Measurements from ENCODE around the gene MAP3K19.
"Not testable (repeated sequence)": the region's sequence is repeated elsewhere in the genome, so short reads cannot be mapped to it uniquely, and the experiment has no call there.

MAP3K19 gene, protein sequence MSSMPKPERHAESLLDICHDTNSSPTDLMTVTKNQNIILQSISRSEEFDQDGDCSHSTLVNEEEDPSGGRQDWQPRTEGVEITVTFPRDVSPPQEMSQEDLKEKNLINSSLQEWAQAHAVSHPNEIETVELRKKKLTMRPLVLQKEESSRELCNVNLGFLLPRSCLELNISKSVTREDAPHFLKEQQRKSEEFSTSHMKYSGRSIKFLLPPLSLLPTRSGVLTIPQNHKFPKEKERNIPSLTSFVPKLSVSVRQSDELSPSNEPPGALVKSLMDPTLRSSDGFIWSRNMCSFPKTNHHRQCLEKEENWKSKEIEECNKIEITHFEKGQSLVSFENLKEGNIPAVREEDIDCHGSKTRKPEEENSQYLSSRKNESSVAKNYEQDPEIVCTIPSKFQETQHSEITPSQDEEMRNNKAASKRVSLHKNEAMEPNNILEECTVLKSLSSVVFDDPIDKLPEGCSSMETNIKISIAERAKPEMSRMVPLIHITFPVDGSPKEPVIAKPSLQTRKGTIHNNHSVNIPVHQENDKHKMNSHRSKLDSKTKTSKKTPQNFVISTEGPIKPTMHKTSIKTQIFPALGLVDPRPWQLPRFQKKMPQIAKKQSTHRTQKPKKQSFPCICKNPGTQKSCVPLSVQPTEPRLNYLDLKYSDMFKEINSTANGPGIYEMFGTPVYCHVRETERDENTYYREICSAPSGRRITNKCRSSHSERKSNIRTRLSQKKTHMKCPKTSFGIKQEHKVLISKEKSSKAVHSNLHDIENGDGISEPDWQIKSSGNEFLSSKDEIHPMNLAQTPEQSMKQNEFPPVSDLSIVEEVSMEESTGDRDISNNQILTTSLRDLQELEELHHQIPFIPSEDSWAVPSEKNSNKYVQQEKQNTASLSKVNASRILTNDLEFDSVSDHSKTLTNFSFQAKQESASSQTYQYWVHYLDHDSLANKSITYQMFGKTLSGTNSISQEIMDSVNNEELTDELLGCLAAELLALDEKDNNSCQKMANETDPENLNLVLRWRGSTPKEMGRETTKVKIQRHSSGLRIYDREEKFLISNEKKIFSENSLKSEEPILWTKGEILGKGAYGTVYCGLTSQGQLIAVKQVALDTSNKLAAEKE (N-terminal part only)

DNA sequence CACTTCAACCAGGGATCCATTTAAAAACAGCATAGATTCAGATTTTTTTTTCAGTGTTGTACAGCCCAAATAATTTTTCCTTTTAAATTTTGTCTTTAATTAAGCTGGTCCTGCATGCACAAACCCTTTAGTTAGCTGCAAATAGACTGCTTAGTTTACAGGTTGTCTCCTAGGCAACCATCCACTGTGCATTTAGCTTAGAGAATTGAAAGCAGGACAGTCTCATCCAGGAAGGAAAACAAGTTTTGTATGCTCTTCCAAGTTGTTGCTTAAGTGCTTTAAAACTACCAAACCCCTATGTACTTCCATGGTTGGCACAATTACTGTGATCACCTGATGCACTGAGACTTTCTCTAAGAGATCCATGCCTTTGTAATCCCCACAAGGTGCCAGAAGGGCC lies at the start of gene MAP3K19:
MAP3K19 (minus strand) TSS at position 148 of the 400 bp plus-strand sequence. CDS start 22,800 bp downstream, outside the sequence.
- in situ Hi-C loops (cut with HindIII; ENCODE audit: low sequenced_read_pairs) = loop anchor here (5.0 to 25.0 kb wide), 2 partner anchors 45 to 415 kb away; no protein-coding TSS in a partner anchor

DNA sequence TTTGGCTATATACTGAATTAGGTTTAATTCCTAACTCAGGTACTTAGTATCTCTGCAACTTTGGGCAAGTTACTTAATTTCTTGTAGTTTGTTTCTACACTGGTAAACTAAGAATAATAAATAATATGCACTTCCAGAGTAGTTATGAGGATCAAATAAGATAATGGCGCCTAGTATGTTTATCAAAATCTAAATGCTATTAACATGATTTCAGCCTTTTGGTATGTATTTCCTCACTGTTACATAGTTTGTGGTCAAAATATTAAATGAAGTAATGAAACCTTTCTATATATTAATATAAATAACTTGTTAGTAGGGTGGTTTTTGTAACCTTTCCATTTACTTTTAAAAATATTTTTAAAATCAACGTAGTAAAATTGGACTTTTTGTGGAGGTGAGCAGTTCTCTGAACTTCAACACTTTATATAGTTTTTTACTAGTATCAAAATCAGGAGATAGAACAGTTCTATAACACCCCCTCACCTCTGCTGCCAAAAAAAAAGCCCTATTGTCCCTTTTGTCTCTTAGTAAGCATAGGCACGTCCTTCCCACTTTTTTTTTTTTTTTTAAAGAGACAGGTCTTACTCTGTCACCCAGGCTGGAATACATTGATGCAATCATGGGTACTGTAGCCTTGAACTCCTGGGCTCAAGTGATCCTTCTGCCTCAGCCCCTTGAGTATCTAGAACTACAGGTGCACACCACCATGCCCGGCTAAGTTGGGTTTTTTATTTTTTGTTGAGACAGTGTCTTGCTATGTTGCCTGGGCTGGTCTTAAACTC lies 49.6 kb upstream of the MAP3K19 start:
- in situ Hi-C loops (cut with HindIII; ENCODE audit: low sequenced_read_pairs) = no loop called here

DNA sequence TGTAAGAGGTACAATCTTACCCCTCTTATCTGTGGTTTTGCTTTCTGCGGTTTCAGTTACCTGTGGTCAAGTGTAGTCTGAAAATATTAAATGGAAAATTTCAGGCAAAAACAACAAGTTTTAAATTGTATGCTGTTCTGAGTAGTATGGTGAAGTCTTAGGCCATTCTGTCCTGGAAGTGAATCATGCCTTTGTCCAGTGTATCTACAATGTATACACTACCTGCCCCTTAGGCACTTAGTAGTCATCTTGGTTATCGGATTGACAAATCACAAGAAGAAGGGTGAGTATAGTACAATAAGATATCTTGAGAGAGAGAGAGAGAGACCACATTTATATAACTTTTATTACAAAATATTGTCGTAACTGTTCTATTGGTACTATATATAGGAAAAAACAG lies 48.3 kb upstream of the MAP3K19 start:
- in situ Hi-C loops (cut with HindIII; ENCODE audit: low sequenced_read_pairs) = no loop called here

DNA sequence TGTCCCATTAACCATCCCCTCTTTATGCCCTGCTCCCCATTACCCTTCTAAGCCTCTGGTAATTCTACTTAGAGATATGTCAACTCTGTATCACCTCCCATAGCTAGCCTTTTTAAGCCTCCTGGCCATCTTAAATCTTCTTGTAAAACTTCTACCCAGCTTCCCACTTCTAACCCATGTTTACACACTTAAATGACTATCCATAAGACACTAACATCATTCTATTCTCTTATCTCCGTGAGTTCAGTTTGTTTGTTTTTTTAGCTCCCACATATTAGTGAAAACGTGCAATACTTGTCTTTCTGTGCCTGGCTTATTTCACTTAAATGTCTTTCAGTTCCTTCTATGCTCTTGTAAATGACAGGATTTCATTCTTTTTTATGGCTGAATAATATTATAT lies 47.3 kb upstream of the MAP3K19 start:
- in situ Hi-C loops (cut with HindIII; ENCODE audit: low sequenced_read_pairs) = no loop called here

DNA sequence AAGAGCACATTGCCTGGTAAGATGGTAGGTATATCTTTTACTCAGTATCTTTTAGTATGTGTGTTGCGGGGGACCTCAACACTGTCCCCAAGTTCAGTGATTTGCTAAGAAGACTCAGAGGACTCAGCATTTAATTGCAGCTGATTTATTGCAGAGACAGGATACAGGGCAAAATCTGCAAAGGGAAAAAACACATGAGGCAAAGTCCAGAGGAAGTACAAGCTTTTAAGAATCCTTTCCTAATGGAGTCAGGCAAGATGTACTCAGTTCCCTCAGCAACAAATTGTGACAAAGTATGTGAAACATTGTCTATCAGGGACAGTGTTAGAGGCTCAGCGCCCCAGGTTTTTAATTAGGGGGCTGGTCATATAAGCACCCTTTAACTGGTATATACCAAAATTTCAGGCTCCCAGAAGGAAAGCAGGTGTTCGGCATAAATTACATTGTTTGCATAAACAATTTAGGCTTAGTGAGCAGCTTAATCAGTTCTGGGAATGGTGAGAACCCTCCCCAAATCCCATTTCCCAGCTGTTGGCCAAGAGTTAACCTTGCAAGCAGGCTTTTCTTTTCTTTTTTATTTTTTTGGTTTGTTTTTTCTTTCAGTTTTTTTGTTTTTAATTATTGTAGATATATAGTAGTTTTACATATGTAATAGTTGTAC lies 46.6 kb upstream of the MAP3K19 start:
- in situ Hi-C loops (cut with HindIII; ENCODE audit: low sequenced_read_pairs) = no loop called here

DNA sequence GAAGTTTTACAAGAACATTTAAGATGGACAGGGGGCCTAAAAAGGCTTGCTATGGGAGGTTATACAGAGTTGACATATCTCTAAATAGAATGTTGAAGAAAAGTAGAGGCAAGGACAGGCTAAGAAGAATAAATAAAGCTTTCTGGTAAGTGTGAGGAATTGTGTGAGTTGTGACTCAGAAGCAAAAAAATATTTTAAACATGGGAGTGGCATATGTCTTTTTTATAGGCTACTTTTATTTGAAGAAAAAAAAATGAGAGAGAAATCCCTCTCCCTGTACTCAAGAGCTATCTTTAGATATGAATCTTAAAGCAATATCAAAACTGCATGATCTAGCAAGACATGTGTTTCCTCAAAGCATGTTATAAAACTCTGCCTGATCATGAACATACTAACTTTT lies 45.9 kb upstream of the MAP3K19 start:
- in situ Hi-C loops (cut with HindIII; ENCODE audit: low sequenced_read_pairs) = no loop called here

DNA sequence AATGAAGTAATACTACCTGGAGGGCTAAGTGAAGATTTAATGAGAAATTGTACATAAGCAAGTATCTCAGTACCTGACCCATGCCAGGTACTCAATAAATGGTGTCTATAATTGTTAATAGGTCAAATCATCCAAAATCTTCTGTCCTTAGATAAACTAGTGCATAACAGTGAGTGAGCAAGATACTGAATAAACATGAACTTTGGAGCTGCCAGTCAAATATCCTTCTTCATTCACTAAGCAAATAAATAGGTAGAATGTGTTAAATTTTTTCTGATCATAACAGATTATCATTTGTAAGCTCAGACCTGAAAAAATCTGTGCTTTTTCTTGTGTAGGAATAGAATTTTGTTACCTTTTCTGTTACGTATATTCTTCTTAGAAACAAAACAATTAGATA lies 44.4 kb upstream of the MAP3K19 start:
- in situ Hi-C loops (cut with HindIII; ENCODE audit: low sequenced_read_pairs) = no loop called here

DNA sequence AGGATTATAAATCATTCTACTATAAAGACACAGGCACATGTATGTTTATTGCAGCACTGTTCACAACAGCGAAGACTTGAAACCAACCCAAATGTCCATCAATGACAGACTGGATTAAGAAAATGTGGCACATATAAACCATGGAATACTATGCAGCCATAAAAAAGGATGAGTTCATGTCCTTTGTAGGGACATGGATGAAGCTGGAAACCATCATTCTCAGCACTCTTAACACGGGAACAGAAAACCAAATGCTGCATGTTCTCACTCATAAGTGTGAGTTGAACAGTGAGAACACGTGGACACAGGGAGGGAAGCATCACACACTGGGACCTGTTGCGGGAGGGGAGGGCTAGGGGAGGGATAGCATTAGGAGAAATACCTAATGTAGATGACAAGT lies 42.4 kb upstream of the MAP3K19 start:
- in situ Hi-C loops (cut with HindIII; ENCODE audit: low sequenced_read_pairs) = not testable (repeated sequence)

DNA sequence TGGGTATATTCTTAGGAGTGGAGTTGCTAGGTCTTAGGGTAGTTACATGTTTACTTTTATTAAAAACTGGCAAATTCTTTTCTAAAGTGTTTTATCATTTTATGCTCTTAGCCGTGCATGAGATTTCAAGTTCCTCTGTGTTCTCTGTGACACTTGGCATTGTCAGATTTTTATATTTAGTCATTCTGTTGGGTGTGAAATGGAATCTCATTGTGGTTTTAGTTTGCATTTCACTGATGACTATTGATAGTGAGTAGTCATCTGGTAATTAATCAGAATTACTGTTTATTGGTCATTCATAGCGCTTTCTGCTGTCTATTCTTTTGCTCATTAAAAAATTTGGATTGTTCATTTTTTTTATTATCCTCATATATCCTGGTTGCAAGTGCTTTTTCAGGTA lies 39.0 kb upstream of the MAP3K19 start:
- in situ Hi-C loops (cut with HindIII; ENCODE audit: low sequenced_read_pairs) = no loop called here

DNA sequence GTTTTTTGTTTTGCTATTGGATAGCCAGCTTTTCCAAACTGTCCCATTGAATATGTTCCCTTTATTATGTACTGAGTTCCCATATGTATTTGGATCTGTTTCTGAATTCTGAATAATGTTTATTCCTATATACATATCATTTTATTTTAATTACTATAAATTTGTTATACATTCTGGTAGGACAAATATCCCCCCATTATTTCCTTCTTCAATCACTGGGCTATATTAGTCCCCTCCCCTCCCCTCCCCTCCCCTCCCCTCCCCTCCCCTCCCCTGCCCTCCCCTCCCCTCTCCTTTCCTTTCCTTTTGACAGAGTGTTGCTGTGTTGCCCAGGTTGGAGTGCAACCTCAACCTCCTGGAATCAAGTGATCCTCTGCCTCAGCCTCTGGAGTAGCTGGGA lies 31.2 kb upstream of the MAP3K19 start:
- in situ Hi-C loops (cut with HindIII; ENCODE audit: low sequenced_read_pairs) = no loop called here

DNA sequence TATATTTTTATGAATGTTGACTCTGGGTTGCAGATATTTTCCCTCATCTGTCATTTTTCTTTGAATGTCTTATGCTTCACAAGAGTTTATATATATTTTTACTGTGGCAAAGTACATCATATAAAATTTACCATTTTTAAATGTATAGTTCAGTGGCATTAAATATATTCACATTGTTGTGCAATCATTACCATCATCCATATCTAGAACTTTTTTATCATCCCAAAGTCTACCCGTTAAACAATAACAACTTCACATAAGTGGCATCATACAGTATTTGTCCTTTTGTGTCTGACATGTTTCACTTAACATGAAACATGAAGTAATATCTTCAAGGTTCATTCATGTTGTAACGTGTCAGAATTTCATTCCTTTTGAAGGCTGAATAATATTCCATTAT lies 29.3 kb upstream of the MAP3K19 start:
- in situ Hi-C loops (cut with HindIII; ENCODE audit: low sequenced_read_pairs) = no loop called here

DNA sequence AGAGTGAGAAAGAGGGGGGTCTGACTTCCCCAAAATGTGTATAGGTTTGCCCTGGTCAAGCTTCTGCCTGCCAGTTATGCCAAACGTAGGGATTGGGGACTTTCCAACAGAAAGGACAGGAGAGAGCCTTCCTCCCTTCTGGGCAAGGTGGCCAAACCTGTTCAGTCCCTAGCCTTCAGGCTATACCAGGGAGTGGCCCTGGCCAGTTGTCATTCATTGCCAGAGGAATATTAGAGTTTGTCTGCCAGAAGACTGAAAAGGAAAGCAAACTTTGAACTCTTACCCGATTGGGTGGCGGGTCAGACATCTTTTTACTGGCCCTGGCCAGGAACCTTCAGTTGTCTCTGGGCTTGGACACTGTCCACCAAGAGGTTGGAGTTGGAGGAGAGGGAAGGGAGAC lies 27.0 kb upstream of the MAP3K19 start:
- in situ Hi-C loops (cut with HindIII; ENCODE audit: low sequenced_read_pairs) = no loop called here

DNA sequence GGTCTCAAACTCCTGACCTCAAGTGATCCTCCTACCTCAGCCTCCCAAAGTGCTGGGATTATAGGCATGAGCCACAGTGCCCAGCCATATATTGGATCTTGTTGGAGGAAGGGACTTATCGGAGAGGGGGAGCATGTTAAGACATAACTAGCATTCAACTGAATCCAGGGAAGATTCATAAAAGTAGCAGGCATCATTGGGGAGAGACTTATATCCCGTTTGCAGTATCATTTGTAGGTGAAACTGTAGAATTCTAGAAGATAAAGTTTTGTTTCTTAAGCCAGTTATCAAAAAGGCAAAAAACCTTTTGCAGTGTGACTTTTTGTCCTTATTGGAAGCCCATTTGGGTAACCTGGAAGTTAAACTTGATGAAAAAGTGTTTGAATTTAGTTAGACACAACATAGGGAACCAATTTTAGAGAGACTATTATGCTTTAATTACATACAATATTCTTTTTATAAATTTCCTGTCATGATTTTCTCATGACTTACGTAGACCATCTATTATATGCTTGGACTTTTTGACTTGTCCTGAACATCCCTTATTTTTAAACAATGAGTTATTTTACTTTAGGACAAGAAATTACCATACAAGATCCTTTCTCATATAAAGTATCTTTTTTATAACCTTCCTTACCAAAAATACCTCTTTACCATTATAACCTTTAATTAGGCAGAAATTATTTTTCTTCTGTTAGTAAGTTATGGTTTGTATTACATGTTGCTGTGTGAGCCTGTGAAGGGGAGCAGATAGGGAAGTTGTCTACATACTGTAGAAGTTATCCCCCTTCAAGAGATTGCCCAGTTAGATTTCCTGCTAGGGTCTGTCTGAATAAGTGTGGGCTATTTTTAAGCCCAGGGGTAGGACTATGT lies 25.1 kb upstream of the MAP3K19 start:
- in situ Hi-C loops (cut with HindIII; ENCODE audit: low sequenced_read_pairs) = no loop called here

DNA sequence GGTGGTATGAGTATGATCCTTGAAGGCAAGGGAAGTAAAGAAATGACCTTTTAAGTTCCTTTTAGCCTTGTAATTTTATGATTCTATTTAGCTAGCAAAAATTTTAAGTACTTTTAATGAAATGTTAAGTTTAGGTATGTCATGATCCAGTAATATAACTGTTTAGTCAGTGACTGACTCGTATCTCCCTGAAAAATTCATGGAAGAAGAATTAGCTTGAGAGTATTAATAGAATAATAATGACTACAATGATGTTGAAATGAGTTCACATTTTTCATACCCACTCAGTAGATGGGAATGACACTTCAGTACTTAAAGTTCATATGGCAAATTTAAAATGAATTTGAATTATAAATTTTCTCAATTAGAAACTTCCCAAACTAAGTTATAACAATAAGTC lies 19.5 kb upstream of the MAP3K19 start:
- in situ Hi-C loops (cut with HindIII; ENCODE audit: low sequenced_read_pairs) = no loop called here

DNA sequence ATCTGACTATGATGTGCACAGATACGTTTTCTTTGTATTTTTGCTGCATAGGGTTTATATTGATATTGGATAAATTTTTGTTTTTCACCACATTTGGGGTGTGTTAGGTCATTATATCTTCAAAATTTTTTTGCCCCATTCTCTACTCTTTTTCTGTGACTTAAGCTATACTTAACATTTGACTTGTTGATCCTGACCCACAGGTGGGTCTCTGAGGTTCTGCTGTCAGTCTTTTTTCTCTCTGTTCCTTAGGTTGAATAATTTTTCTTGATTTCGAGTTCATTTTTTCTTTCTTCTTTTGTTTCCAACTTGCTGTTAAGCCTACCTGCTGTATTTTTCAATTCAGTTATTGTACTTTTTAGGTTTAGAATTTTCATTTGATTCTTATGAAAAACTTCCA lies 16.9 kb upstream of the MAP3K19 start:
- in situ Hi-C loops (cut with HindIII; ENCODE audit: low sequenced_read_pairs) = no loop called here

DNA sequence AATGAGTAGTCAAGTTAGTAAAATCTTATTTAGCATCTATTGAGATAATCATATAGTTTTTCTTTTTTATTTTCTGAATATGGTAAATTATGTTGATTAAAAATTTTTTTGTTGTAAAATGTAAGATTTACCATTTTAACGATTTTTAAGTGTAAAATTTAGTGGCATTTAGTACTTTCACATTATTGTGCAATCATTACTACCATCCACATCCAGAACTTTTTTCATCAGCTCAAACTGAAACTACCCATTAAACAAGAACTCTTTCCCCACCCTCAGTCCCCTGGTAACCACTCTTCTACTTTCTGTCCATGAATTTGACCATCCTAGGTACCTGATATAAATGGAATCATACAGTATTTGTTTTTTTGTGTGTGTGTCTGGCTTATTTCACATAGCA lies 16.0 kb upstream of the MAP3K19 start:
- in situ Hi-C loops (cut with HindIII; ENCODE audit: low sequenced_read_pairs) = no loop called here

DNA sequence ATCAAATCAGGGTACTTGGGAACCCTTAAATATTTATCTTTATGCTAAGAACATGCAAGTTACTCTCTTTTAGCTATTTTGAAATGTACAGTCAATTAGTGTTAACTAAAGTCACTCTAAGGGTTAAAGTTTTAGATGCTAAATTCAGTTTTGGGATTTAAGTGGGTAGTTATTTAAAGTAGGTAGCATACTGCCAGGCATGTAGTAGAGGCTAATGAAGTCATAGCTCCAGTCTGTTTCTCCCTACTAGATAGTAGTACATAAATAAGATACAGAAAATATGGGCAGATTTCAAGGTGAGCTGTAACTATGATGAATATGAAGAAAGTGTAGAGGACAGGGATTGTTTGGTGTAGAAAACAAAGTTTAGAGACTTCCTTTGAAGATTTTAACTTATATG lies 12.3 kb upstream of the MAP3K19 start:
- in situ Hi-C loops (cut with HindIII; ENCODE audit: low sequenced_read_pairs) = no loop called here

DNA sequence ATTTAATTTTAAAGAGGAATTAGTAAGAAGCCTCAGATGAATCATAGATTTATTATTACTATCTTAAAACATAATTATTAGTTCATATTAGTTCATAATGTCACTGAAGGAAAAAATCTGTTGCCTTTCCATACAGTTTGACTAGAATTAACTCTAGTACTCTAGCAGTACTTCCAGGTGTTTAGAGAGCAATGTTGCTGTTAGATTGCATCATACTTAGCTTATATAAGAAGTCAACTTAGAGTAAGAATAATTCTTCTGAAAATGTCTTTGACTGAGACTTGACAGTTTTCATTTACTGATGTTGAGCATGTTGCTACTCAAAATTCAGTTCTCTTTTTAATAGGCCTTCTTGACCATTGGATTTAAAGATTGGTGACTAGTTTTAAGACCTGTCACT lies 9.5 kb upstream of the MAP3K19 start:
- in situ Hi-C loops (cut with HindIII; ENCODE audit: low sequenced_read_pairs) = no loop called here

DNA sequence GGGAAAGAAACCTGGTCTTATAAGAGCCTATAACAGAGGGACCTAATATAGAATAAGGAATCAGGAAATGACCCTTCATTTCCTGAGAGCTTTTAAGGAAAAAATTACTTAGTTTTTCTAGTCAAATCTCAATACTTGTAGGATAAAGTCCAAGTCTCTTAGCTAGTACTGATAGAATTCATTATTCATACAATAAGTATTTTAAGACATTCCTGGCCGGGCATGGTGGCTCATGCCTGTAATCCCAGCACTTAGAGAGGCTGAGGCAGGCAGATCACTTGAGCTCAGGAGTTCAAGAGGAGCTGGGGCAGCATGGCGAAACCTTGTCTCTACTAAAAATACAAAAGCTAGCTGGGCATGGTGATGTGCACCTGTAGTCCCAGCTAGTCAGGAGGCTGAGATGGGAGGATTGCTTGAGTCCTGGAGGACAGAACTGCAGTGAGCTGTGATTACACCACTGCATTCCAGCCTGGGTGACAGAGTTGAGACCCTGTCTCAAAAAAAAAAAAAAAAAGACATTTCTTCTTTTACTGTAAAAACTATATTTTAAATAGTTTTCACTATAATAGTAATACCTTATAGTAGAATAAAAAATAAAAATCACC lies 8.0 kb upstream of the MAP3K19 start:
- in situ Hi-C loops (cut with HindIII; ENCODE audit: low sequenced_read_pairs) = no loop called here
